Stimulated activated CD4-positive, alpha-beta T cell treated with anti-CD3 and anti-CD28 coated beads, Interleukin-1b, Interleukin-23, amount 100 ng/mL, for 48 hours (primary cell): ENCODE results near the gene SMIM35.

ENCODE experiments used
- DNase-seq: peaks from one replicate; pipeline ENCODE4 v3.0.0-alpha.2; 2020

SMIM35 gene

GRCh38 chr11:118108513-118108912 is 21.8 kb upstream of the SMIM35 start:
- DNase-seq, result no peak

DNA sequence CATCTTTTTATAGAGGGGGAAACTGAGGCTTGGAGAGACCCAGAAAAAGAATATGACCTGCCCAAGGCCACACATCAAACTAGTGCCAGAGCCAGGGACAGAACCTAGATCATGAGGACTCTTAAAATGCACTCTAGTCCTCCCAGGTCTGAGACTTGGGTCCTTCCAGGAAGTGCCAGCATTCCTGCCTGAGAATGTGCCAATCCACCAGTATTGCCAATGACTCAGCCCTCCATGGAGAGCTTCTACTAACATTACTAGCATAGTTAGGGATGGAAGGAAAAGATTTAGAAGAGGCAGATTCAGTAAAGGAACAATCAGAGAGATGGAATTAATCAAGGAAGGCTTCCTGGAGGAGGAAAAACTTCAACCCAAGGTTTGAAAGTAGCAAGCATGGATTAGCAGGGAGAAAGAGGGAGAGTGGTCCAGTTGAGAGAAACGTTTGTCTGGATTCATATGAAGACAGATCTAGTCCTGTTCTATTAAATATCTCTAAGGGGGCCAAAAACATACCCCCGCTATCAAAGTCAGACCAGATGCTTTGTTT is 20.1 kb upstream of the SMIM35 start:
- no peak for DNase-seq

DNA sequence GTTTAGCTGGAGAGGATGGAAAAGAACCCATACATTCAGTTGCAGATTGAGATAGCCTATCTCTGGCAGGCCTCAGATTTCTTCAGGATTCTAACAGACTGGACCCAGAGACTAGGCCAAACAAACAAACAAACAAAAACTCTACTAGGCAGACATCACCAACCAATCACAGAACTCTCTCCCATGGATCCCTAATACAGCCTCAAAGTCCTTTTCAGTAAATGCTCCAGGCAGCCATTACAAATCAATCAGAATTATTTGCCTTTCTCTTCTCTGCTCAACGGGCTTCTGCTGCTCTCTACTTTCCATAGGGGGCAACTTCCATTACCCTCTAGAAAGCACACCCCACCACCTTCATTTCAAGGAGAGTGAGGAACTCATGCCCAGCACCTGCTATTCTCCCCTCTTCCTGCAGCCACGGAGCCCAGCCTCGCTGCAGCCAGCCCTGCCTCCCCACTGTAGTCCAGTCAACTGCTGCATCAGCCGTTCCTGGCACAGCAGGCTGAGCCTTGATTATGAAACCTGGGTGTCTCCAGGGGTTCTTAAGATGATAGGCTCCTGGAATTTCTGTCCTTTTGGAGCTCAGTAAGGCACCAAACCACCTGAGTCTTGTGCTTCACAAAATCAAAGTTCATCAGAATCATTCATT is 19.0 kb upstream of the SMIM35 start:
- no peak for DNase-seq

DNA sequence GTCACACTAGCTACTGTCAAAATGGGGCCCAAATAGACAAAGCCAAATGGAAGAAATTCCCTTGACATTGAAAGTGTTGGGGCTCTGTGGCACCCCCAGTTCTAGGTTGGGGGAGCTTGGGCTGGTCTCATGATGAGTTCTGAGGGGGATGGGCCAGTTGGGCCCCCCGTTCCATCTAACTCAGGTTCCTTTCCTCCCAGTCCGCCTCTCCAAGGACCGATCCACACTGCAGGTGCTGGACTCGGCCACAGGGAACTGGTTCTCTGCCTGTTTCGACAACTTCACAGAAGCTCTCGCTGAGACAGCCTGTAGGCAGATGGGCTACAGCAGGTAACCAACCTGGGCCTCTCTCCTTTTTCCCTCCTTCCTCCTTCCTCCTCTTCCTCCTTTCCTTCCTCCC is 17.7 kb upstream of the SMIM35 start:
- DNase-seq, result no peak

DNA sequence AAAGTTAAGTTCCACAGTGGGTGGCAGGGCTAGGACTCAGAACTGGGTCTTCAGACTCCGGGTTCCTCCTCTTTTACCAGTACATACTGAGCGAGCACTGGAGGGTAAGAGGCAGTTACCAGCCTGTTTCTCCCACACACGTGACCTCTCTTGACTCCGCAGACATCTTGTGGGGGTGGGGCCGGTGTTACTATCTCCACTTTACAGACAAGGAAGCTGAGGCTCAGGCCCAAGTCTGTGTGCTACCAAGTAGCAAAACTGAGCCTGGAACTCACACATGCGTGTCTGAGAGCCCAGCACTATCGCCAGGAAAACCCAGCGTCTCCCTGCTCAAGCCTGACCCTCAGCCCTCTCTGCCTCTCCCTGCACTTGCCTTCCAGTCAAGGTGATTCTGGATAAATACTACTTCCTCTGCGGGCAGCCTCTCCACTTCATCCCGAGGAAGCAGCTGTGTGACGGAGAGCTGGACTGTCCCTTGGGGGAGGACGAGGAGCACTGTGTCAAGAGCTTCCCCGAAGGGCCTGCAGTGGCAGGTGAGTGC is 16.0 kb upstream of the SMIM35 start:
- DNase-seq, result no peak

DNA sequence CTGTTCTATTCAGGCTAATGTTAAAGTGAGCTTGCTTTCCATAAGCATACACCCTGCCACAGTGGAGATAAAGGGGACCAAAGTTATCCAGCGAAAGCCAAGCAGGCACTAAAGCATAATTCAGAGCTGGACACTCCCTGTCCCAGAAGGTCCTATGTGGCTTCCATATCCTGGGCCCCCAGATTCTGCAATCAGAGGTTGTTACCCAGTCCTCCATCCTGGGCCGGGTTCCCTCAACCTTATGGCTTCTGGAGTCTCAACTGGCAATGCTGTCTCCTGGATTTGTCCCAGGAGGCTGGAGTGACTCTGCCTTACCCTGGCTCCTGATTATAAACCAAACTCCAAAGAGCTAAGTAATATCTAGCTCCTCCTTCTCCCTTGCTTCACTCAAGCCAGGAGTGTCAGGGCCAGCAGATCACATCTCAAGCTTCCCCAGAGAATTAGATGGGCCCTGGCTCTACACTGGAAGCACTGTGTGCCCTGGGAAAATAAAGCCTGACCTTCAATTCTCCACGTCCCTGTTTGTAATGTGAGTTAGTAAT is 14.0 kb upstream of the SMIM35 start:
- DNase-seq, result no peak

DNA sequence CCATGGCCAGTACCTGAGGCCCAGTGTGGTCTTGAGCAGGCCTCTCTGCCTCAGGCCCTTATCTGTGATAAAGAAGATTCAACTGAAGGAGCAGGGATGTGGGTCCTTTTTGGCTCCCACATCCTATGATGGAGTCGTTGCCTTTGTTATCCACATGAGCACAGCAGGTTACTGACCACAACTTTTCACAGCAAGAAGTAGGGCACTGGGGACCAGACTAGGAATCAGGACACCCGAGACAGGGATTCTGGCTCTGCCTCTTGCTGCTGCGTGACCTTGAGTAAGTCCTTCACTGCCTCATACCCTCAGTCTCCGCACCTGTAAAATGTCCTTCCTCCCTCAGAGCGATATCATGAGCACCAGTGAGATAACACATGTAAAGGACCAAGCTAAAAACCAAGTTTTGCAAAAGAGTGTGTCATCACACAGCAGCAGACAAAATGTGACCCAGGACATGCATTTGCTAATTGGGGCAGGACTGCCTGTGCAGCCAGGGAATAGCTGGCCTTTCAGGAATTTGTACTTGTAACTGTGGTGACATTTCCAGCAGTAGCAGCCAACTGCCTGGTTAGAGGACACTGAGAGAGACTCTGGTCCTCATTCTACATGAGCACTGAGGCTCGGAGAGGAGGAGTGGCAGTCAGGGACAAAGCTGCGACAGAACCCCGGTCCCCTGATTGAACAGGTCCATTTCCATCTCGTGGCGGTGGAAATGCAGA is 13.2 kb upstream of the SMIM35 start:
- no peak for DNase-seq

DNA sequence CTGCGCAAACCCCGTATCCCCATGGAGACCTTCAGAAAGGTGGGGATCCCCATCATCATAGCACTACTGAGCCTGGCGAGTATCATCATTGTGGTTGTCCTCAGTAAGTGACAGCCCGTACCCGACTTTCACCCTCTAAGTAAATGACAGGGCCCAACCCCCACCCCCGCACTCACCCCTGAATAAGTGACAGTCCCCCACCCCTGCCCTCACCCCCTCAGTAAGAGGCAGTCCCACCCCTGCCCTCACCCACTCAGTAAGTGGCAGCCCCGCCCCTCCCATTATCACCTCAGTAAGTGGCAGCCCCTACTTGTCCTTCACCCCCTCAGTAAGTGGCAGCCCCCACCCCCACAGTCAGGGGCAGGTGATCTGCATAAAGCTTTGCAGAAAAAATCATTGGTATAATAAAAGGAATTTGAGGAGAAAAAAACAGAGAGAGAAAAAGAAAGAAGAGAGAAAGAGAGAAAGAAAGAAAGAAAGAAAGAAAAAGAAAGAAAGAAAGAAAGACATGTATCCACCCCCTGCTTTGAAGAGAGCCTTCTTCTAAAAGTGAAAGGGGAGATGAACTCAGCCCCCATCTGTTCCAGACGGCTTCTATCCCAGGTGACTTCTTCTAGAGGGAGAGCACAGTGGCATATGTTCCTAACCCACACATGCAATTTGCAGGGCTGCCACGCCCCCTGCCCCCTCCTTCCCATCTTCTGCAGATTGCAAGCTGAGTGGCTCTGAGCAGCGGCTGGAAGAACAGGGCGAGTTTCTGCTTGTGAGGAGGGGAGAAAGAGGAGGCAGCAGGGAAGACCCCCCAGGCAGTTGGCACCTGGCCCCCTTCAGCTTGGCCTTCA is 12.5 kb upstream of the SMIM35 start:
- no peak for DNase-seq

DNA sequence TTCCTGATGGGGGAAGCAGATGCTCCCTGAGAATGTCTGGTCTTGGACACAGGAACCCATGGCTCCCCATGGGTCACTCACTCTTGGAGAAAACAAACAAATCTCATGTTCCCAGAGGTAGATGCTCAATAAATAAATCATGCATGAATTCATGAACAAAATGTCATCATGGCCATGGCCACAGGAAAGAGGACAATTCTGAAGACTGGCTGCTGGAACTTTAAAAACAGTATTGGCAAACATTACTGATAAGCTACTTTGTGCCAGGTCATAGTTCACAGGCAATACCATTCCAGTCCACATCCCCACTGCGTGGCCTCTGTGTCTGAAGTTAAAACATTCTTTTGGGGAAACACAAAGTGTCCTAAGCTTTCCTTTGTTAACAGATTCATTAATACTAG is 9.2 kb upstream of the SMIM35 start:
- no peak for DNase-seq

DNA sequence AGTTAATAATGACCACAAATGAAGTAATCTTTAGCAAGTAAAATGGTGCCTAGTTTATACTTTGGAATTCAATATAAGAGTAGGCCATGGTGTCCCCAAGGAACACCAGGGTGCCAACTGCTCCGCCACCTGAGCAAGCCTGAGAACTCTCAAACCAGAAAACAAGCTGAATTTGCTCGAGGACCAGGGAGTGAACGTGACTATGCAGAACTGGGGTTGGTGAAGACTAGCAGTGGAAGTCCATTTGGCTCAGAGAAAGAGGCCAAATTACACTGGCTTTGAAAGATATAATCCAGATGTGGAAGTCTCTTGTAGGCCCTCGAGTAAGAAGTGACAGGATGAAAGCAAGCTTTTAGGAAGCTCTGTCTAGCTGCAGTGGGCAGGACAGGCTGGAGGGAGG is 8.7 kb upstream of the SMIM35 start:
- no peak for DNase-seq

GRCh38 chr11:118092907-118093571 is 6.3 kb upstream of the SMIM35 start:
- no peak for DNase-seq

DNA sequence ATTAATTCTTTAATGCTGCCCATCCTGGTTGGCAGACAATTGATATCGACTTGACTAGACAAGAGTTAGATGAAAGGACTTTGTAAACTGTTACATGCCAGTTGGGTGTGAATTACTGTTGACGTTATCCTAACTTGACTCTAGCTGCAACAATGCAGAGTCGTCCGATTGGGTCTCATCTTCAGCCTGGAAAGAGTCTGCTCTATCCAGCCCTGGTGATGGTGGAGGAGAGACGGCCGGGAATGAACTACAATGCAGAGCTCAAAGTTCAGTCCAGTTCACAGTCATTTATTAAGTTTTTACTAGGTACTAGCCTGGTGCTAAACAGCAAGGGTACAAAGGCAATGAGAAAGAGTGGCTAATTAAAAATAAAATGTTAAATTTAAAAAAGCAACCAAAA is 4.9 kb upstream of the SMIM35 start:
- DNase-seq, result no peak

DNA sequence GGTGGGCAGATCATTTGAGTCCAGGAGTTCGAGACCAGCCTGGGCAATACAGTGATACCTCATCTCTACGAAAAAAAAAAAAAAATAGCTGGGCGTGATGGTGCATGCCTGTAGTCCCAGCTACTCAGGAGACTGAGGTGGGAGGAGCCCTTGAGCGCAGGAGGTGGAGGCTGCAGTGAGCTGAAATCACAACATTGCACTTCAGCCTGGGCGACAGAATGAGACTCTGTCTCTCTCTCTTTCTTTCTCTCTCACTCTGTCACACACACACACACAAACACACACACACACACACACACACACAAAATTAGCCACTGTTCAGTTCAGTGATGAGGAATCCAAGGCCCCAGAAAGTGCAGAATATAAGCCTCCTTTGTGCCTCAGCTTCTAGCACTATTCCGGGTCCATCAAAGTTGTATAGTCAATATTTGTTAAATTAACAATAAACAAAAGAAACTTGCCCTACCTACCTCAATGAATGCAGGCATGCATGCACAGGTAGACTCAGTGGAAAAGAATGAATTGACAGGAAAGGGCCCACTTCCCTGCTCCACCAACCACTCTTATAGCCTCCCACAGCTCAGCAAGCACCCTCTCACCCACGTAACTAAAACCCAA is 3.9 kb upstream of the SMIM35 start:
- DNase-seq, result no peak

DNA sequence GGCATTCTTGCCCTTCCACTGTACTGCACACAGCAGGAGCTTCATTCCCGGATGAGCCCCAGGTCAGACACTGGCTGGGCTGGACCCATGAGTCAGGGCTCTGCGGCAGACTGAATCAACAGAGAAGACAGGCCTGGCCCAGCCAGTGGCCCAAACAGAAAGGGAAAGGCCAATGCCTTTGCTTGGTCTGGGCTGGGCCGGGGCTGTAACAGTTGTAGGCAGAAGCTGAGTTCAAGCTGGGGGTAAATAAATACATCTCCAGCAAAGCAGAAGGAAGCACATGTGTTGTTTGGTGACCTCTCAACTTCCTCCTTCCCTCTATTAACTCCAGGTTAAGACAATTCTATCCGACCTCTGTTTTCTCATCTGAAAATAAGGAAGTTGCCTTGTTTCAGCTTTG is 1.8 kb upstream of the SMIM35 start:
- DNase-seq, result no peak

- DNase-seq, result no peak
Measured at GRCh38 chr11:118087931-118088330, 1.2 kb upstream of the SMIM35 start.

GRCh38 chr11:118084656-118085055 is 2.1 kb downstream of the SMIM35 start:
- no peak for DNase-seq

DNA sequence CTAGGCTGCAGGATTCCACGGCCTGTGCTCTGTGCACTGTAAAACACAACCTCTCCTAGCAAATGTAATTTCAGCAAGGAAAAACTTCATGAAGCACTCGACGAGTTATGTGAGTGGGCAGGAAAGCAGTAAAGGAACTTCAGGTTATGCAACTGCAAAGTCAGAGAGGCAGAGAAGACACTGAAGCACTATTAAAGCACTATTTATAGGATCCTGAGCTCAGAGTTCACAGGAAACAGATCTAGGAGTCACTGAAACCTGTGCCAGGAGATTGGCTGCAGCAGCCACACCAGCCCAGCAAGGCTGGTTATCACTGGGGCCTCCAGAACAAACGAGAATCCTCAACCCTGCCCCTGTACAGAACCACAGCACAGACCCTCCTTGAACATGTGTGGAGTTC is 2.5 kb downstream of the SMIM35 start:
- no peak for DNase-seq

GRCh38 chr11:118082880-118083552 is 3.7 kb downstream of the SMIM35 start:
- no peak for DNase-seq

GRCh38 chr11:118081241-118081958 is 5.4 kb downstream of the SMIM35 start:
- DNase-seq, result no peak

DNA sequence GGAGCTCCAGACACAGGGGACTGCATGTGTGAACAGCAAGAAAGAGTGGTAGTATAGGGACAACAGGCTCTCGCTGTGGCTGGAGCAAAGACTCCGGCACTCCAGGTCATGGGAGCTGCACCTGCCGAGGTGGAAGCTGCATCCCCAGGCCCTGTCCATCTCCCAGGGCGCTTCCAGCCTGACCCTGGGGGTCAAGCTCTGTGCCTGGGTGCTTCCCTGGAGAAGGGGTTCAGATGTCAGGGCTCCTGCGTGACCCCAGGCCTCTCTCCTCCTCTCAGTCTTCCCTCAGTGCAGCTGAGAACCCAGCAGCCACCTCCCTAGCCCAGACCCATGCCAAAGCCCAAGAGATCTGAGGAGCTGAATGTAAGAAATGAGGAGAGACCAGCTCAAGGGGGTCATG is 6.5 kb downstream of the SMIM35 start:
- no peak for DNase-seq

GRCh38 chr11:118079491-118079890 is 7.3 kb downstream of the SMIM35 start:
- no peak for DNase-seq
